Astrocyte of the spinal cord (primary cell): ENCODE results near the gene CMC4.
A peak's percentile ranks its signal among the peaks of the same experiment; 100 is the strongest.

ENCODE experiments used
- DNase-seq: peaks from one replicate; pipeline ENCODE4 v3.0.0; 2011; ENCODE audit warnings: low read depth, low spot score
- H3K4me3 ChIP-seq: 2 replicates; pipeline ENCODE4 v1.5.1; 2011; ENCODE audit warnings: low read depth, mild to moderate bottlenecking, low read length, moderate library complexity
- in situ Hi-C: cut with HindIII; loops from 2 replicates; pipeline ENCODE4 v1.10.0; 2017; ENCODE audit warnings: low sequenced_read_pairs
- TF ChIP-seq, protein P1 (sequence below): IDR thresholded peaks from 2 replicates; pipeline ENCODE4 v1.5.1; 2012; ENCODE audit warnings: low read depth, mild to moderate bottlenecking, low read length, inconsistent platforms

Gene CMC4

DNA sequence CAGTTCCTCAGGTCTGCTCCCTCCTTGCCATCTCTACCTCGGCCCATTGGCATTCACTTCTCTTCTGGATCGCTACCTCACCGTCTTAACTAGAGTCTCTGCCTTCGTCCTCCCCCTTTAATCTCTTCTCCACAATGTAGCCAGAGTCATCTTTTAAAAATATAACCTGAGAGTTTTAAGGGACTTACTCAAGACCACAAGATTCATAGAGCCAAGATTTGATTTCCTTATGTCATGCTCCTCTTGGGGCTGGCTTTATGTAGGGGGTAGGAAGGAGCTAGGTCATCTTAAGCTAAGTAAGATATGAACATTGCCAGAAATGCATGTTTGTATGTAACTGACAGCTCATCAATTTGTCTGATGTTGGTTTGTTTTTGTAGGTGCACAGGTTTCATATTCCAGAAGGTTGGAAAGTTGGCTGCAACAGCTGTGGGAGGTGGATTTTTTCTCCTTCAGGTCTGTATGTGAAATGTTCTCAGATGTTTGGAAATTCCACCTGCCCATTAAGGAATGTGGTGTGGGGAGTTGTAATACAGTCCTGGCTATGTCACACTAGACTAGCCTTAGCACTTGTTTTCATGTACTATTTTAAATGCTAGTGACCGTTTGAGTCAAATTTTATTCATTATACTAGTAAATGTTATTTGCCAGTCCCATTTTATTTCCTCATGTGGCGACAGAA, 24.7 kb downstream of the CMC4 start:
- TF ChIP-seq, protein P1, sequence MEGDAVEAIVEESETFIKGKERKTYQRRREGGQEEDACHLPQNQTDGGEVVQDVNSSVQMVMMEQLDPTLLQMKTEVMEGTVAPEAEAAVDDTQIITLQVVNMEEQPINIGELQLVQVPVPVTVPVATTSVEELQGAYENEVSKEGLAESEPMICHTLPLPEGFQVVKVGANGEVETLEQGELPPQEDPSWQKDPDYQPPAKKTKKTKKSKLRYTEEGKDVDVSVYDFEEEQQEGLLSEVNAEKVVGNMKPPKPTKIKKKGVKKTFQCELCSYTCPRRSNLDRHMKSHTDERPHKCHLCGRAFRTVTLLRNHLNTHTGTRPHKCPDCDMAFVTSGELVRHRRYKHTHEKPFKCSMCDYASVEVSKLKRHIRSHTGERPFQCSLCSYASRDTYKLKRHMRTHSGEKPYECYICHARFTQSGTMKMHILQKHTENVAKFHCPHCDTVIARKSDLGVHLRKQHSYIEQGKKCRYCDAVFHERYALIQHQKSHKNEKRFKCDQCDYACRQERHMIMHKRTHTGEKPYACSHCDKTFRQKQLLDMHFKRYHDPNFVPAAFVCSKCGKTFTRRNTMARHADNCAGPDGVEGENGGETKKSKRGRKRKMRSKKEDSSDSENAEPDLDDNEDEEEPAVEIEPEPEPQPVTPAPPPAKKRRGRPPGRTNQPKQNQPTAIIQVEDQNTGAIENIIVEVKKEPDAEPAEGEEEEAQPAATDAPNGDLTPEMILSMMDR = no peak
- DNase-seq = no peak
- H3K4me3 ChIP-seq = no peak overlapping the region
- in situ Hi-C loops = no loop called here

DNA sequence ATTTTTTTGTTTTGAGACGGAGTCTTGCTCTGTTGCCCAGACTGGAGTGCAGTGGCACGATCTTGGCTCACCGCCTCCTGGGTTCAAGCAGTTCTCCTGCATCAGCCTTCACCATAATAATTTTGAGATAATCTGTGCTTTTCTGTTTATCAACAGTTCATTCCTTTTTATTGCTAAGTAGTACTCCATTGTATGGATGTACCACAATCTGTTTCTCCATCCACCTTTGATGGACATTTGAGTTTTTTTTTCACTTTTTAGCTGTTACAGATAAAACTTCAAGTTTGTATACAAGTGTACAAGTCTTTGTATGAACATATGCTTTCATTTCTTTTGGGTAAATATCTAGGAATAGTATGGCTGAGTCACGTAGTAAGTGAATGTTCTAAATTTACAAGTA, 35.2 kb downstream of the CMC4 start:
- in situ Hi-C loops = no loop called here
- DNase-seq = no peak
- TF ChIP-seq, protein P1 = no peak
- H3K4me3 ChIP-seq = no peak overlapping the region

DNA sequence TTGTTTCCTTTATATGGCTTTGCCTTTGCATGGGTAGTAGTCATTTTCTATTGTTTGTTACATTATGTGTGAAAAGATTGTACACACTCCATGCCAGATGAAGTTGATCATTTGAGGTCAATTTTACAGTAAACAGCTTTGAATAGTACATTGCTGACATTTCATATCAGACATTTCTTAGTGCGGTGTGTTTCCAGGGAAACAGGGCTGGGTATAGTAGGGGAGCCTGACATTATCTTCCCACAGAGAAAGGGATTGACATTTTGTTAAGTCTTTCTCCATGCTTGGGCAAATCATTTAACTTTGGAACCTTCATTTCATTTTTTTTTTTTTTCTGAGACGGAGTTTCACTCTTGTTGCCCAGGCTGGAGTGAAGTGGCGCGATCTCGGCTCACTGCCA, 39.3 kb downstream of the CMC4 start:
- TF ChIP-seq, protein P1 = no peak
- no peak overlapping the region for H3K4me3 ChIP-seq
- in situ Hi-C loops = no loop called here
- DNase-seq = no peak

DNA sequence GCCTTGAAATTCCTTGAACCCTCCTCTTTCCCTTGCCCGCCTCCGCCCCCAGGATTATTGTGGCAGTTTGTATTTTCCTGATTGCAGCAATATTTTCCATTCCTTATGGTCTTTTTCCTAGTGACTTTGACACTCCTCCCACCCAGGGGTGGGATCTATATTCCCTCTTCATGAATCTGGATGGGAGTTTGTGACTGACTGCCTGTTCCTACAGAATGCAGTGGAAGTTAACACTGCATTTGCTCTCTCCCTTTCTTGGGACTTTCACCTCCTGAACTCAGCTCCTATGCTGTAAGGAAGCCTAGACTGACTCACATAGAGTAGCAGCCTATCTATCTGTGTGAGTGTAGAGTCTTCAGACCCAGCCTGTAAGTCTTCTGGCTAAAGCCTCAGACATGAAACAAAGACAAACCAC, 42.1 kb downstream of the CMC4 start:
- no peak overlapping the region for H3K4me3 ChIP-seq
- in situ Hi-C loops = no loop called here
- TF ChIP-seq, protein P1 = no peak
- peak; percentile 25 for DNase-seq

DNA sequence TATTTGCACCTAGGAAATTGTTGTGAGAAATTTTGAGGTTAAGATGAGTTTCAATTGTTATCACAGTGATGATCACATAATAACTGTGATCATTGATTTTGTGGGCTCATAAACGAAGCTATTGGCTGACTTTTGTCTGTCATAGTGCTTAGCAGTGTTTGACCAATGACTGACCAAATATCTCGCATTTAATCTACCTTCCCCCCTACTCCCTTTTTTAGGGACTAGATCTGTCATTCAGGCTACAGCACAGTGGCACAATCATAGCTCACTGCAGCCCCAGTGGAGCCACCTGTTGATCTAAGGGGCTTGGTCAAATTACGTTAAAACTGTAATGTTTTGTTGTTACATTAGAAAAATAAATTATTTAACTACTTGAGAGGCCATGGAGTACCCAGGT, 42.8 kb downstream of the CMC4 start:
- TF ChIP-seq, protein P1 = no peak
- no peak for DNase-seq
- H3K4me3 ChIP-seq = peak overlapping the region; percentile 75
- in situ Hi-C loops = no loop called here

DNA sequence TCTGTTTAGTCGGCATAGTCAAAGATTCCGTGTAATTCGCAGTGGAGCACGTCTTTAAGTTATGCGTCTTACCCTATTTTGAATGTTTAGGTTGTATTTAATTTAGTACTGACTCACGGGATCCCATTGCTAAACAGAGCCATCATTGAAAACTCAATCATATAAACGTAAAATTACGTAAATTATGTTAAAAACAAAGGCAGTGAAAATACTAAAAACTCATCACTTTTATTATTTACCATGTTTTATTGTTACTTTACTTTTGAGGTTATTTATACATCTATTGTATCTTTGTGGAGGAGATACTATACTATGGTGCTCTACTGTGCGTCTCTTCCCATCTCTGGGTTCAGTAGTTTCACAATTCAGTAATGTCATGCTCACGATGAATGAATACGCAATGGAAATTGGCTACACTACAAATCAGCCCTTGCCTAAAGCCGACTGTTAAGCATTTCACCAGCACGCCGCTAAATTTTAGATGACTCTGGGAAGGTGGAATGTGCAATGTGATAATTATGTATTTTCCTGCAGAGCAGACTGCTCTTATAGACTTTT, 43.3 kb downstream of the CMC4 start:
- peak; percentile 67 for DNase-seq
- H3K4me3 ChIP-seq = peak overlapping the region; percentile 75
- in situ Hi-C loops = no loop called here
- TF ChIP-seq, protein P1 = no peak
